Posterior cingulate gyrus (tissue), 11 donors: ENCODE measurements around the gene SGSH.
"Not testable (repeated sequence)": the region's sequence is repeated elsewhere in the genome, so short reads cannot be mapped to it uniquely, and the experiment has no call there.

ENCODE experiments used
- DNase-seq, 10 donors: peaks; one replicate each; pipeline versions ENCODE4 v3.0.0 to v3.0.0-alpha.2; 2020 to 2021; ENCODE audit warnings: mixed read lengths in 3 of 10
- intact Hi-C: fragments of 100-400 bp; cut with DNase I; formaldehyde crosslinking; loops from one replicate; pipeline ENCODE4 v1.15.1; 2023

The SGSH gene

GRCh38 chr17:80220054-80220735 is at the start of gene SGSH, which contains the start of gene SLC26A11:
TSS of gene SGSH (minus strand) at chr17:80220333. CDS start at chr17:80220313, 20 bp downstream.
TSS of gene SLC26A11 (plus strand) at chr17:80220427. CDS start at chr17:80221561, 1,134 bp downstream.
- peak; percentile 54 to 95 (median 74) for DNase-seq
- intact Hi-C loops: loop anchor here (5.0 kb wide), 1 partner anchor 68 kb away; no protein-coding TSS in a partner anchor

- intact Hi-C loops: loop anchor here (10.0 kb wide), 1 partner anchor 165 kb away; the partner anchor contains the start of gene GAA
- no peak for DNase-seq
Measured at GRCh38 chr17:80269405-80269807, 49.3 kb upstream of the SGSH start.

- no peak for DNase-seq
- intact Hi-C loops: loop anchor here (10.0 kb wide), 1 partner anchor 164 kb away; the partner anchor contains the start of gene GAA
Measured at GRCh38 chr17:80268427-80268826, 48.3 kb upstream of the SGSH start.

- intact Hi-C loops: loop anchor here (10.0 kb wide), 1 partner anchor 163 kb away; the partner anchor contains the start of gene GAA
- no peak for DNase-seq
Measured at GRCh38 chr17:80267391-80267790, 47.3 kb upstream of the SGSH start.

GRCh38 chr17:80265205-80266068 is 45.3 kb upstream of the SGSH start:
- no peak for DNase-seq
- intact Hi-C loops: loop anchor here (10.0 kb wide), 1 partner anchor 161 kb away; the partner anchor contains the start of gene GAA

GRCh38 chr17:80264205-80265075 is 44.3 kb upstream of the SGSH start:
- DNase-seq: peak in 1 of 10 donors; percentile 77
- intact Hi-C loops: loop anchor here (5.0 to 10.0 kb wide), 2 partner anchors 117 to 160 kb away; partner anchors contain the start of genes EIF4A3 and GAA

GRCh38 chr17:80263253-80264204 is 43.4 kb upstream of the SGSH start:
- intact Hi-C loops: loop anchor here (5.0 to 10.0 kb wide), 2 partner anchors 116 to 159 kb away; partner anchors contain the start of genes EIF4A3 and GAA
- DNase-seq: peak in 6 of 10 donors; percentile 16 to 83 (median 44)

- intact Hi-C loops: loop anchor here (5.0 to 10.0 kb wide), 2 partner anchors 116 to 158 kb away; partner anchors contain the start of genes EIF4A3 and GAA
- peak in 1 of 10 donors; percentile 79 for DNase-seq
Measured at GRCh38 chr17:80262775-80263244, 42.7 kb upstream of the SGSH start.

GRCh38 chr17:80262291-80262690 is 42.2 kb upstream of the SGSH start:
- no peak for DNase-seq
- intact Hi-C loops: loop anchor here (5.0 to 10.0 kb wide), 2 partner anchors 115 to 157 kb away; partner anchors contain the start of genes EIF4A3 and GAA

GRCh38 chr17:80261895-80262279 is 41.8 kb upstream of the SGSH start:
- intact Hi-C loops: loop anchor here (5.0 to 10.0 kb wide), 2 partner anchors 115 to 157 kb away; partner anchors contain the start of genes EIF4A3 and GAA
- DNase-seq: no peak

GRCh38 chr17:80261159-80261894 is 41.2 kb upstream of the SGSH start:
- DNase-seq: peak in 7 of 10 donors; percentile 13 to 91 (median 48)
- intact Hi-C loops: loop anchor here (5.0 to 10.0 kb wide), 2 partner anchors 114 to 157 kb away; partner anchors contain the start of genes EIF4A3 and GAA

GRCh38 chr17:80260791-80261158 is 40.6 kb upstream of the SGSH start, which contains the start of gene RNF213:
TSS of gene RNF213 (plus strand) at chr17:80260852. CDS start at chr17:80263682, 2,830 bp downstream.
- DNase-seq: peak in 5 of 10 donors; percentile 7 to 88 (median 48)
- intact Hi-C loops: loop anchor here (5.0 to 10.0 kb wide), 2 partner anchors 113 to 156 kb away; partner anchors contain the start of genes EIF4A3 and GAA

- intact Hi-C loops: loop anchor here (5.0 to 10.0 kb wide), 2 partner anchors 113 to 155 kb away; partner anchors contain the start of genes EIF4A3 and GAA
- peak in 9 of 10 donors; percentile 37 to 92 (median 59) for DNase-seq
Measured at GRCh38 chr17:80260069-80260535, 40.0 kb upstream of the SGSH start.

GRCh38 chr17:80259457-80260068 is 39.4 kb upstream of the SGSH start:
- no peak for DNase-seq
- intact Hi-C loops: loop anchor here (5.0 to 10.0 kb wide), 2 partner anchors 112 to 155 kb away; partner anchors contain the start of genes EIF4A3 and GAA

GRCh38 chr17:80258296-80258695 is 38.2 kb upstream of the SGSH start:
- DNase-seq, intact Hi-C loops: not testable (repeated sequence)

- intact Hi-C loops: no loop called here
- no peak for DNase-seq
Measured at GRCh38 chr17:80257716-80258213, 37.6 kb upstream of the SGSH start.
